Stimulated activated CD4-positive, alpha-beta T cell treated with anti-CD3 and anti-CD28 coated beads, TNF-alpha, amount 100 ng/mL, for 1 hour (primary cell): ENCODE results near the gene XNDC1N.
"Not testable (repeated sequence)": the region's sequence is repeated elsewhere in the genome, so short reads cannot be mapped to it uniquely, and the experiment has no call there.

ENCODE experiments used
- DNase-seq, 3 donors: peaks; one replicate each; pipeline ENCODE4 v3.0.0-alpha.2; 2020; ENCODE audit warnings: low read depth in 3 of 3, low spot score in 1 of 3

XNDC1N gene

DNA sequence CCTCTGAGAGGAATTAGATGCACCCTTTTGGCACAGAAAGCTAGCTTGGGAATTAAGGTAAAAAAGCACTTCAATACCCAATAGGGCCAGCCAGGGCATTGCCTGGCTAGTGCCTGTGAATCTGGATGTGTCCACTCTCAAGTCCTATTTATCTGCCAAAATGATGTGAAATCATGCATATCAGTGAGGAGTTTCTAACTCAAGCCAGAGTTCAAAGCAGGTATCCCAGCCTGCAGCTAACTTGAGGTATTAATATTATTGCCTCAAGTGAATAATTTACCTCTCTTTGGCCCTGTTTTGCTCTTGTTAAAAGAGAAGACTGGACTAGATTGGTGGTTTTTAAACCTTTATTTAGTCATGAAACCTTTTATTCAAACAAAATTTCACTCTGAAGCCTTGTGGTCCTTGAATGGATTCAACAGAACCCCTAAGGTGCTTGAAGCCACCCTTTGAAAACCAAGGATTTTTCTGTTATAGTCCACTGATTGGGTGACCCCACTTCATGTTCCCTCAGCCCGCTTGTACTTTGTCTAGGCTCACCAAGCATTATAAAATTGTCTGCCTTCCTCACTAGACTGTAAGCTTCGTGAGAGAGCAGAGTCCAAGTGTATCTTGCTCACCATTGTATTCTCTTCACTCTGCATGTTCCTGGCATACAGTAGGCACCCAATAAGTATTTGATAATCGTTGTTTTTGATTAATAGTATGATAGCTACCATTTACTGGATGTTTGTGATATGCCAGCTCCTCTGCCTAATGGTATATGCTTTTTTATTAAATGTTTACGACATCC, 4.9 kb upstream of the XNDC1N start:
- no peak for DNase-seq

DNA sequence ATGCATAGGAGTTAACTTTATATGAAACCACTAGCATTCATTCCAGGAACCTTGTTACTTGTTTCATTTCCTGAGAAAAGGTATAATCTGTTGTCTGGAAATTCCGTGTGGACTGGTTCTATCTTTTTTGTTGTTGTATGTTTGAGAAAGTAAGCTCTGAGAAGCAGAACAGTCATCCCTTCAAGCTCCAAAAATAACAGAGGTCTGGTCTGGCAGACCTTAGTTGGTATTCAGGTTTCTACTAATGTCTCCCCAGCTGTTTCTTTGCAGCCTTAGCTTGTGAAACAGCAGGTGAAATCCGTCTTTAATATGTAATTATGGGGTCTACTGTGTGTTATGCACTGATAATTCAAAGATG, 2.8 kb upstream of the XNDC1N start:
- no peak for DNase-seq

DNA sequence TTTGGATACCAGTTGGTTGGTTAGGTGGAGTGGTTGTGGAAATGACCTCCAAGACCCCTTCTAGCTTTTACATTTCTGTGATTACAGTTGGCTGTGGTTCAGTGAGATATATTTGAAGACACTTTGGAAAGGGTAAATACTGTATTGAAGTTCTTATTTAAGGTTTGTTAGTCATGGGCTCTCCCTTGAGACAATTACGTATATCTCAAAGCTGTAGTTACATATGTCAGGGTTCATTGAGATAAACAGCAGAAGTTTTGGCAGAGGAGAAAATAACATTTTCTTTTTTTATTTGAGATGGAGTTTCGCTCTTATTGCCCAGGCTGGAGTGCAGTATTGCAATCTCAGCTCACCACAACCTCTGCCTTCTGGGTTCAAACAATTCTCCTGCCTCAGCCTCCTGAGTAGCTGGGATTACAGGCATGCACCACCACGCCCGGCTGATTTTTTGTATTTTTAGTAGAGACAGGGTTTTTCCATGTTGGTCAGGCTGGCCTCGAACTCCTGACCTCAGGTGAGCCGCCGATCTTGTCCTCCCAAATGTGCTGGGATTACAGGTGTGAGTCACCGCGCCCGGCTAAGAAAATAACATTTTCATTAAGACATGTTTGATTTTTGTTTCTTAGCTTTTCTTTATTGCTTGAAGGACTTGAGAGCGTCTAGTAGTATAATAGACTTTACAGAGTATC, 2.3 kb upstream of the XNDC1N start:
- no peak for DNase-seq

DNA sequence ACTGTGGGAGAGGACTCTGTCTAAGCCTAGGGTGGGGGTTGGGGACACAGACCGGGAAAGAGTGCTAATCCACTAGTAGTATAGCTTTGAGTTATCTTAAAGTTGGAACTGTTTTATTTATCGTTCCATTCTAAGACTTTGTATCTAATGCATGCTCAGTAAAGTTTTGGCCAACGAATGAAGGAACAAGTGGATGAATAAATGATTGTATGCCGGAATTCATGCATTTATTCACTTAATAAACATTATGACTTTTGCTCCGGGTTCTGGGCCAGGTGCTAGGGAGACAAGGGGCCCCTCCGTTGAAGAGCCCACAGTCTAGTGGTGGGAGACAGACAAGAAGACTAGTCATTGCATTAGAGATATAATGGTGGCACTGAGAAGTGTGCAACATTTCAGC, 1.1 kb upstream of the XNDC1N start:
- no peak for DNase-seq

DNA sequence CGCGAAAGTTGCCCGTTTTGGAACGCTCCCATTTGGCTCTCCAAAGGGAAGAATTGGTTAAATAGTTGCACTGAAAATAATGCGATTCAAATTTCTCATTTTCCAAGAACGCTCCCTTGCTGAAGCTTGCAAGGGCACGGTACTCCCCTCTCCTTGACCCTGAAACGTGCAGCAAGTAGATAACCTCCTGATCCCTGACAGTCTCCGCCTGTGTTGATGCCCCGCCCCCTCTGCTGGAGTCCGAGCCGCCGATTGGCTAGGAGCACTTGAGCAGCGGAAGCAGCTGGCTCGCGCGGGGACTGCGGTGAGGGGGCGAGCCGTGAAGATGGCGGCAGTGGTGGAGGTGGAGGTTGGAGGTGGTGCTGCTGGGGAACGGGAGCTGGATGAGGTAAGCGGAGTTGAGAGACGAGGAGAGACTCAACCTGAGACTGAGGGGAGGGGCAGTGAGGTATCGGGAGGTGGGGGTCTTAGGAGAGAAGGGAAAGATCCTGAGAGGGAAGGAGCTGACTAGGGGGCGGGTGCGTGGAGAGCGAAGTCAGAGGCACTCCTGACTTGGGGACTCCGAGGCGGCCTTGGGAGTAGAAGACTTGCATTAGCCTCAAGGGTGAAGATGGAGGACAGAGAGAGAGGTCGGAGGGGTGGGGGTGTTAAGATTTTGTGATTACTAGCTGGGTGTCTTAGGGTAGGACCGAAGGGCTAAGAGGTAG, 496 bp upstream of the XNDC1N start, which contains the start of gene RNF121:
Gene RNF121, plus strand, starts transcription at position 310 of the 707 bp plus-strand sequence. Its CDS starts 16 bp downstream, at position 326.
- peak; percentile 88 to 94 (median 89) for DNase-seq

DNA sequence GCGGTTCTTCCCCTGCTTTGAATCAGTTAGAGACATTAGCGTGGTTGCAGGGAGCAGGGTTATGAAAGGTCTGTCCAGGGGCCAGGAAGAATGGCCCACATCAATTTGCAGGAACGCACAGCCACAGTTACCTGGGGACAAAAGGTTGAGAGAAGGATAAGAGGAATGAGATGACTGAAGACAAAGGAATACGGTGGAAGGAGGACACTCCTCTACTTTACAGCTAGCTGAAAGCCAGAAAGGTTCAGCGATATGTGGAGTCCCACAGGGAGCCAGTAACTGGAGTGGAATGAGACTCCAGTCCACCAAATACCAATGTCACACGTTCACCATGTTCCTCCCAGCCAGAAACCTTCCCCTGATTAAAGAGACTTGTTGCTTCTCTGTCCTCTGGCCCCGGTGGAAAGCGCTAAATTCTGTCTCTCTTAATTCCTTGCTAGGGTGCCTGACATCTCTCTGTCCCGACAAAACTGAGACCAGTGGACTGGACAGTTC, 10.7 kb downstream of the XNDC1N start:
- DNase-seq = no peak

DNA sequence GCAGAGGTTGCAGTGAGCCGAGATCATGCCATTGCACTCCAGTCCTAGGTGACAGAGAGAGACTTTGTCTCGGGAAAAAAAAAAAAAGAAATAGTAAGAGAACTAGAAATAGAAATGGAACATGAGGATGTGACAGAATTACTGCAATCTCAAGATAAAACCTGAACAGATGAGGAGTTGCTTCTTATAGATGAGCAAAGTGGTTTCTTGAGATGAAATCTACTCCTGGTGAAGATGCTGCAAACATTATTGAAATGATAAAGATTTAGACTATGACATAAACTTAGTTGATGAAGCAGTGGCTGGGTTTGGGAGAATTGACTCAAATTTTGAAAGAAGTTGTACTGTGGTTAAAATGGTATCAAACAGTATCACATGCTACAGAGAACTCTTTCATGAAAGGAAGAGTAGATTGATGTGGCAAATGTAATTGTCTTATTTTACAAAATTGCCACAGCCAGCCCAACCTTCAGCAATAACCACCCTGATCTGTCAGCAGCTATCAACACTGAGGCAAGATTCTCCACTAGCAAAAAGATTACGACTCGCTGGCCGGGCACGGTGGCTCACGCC, 13.7 kb downstream of the XNDC1N start:
- no peak for DNase-seq

DNA sequence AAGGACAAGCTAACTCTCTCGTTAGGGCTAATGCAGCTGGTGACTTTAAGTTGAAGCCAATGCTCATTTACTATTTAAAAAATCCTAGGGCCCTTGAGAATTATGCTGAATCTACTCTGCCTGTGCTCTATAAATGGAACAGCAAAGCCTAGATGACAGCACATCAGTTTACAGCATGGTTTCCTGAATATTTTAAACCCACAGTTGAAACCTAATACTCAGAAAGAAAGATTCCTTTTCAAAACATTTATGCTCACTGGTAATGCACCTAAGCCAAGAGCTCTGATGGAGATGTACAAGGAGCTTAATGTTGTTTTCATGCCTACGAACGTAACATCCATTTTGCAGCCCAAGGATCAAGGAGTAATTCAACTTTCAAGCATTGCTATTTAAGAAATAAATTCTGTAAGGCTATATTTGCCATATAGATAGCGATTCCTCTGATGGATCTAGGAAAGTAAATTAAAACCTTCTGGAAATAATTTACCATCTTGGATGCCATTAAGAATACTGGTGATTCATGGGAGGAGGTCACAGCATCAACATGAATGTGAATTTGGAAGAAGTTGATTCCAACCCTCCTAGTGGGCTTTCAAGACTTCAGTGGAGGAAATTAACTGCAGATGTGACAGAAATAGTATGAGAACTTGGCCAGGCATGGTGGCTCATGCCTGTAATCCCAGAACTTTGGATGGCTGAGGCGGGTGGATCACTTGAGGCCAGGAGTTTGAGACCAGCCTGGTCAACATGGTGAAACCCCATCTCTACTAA, 14.5 kb downstream of the XNDC1N start:
- no peak for DNase-seq

DNA sequence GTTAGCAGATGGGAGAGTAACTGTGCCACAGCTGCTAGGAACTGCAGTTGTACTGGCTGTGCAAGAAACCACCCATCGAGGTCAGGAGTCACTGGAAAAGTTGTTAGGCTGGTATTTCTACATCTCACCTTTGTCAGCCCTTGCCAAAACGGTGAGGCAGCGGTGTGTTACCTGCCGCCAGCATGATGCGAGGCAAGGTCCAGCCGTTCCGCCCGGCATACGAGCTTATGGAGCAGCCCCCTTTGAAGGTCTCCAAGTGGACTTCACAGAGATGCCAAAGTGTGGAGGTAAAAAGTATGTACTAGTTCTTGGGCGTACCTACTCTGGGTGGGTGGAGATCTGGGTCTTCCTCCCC, 16.4 kb downstream of the XNDC1N start:
- DNase-seq = not testable (repeated sequence)

DNA sequence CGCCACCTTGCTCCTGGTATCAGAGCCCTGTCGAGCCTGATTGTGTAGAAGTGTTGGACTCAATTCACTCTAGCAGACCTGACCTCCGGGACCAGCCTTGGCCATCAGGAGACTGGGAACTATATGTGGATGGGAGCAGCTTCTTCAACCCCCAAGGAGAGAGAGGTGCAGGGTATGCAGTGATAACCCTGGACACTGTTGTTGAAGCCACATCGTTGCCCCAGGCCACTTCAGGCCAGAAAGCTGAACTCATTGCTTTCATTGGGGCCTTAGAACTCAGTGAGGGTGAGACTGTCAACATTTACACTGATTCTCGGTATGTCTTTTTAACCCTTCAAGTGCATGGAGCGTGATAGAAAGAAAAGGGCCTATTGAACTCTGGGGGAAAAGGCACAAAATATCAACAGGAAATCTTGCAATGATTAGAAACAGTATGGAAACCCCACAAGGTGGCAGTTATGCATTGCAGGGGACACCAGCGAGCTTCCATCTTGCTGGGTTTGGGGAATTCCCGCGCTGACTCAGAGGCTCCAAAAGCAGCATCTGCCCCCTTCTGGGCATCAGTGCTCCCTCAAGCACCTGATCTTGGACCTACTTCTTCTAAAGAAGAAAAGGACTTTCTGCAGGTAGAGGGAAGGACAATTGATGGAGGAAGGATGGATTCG, 16.9 kb downstream of the XNDC1N start:
- peak in 1 of 3 donors; percentile 61 for DNase-seq

DNA sequence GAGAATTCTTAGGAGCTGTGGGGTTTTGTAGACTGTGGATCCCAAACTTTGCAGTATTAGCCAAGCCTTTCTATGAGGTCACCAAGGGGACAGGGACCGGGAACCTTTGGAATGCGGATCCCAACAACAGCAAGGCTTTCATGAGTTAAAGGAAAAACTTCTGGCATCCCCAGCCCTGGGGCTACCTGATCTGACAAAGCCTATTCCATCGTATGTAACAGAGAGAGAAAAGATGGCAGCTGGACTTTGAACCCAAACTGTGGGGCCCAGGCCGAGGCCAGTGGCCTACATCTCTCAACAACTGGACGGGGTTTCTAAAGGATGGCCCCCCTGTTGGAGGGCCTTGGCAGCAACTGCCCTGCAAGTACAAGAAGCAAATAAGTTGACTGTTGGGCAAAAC, 17.6 kb downstream of the XNDC1N start:
- DNase-seq = not testable (repeated sequence)

DNA sequence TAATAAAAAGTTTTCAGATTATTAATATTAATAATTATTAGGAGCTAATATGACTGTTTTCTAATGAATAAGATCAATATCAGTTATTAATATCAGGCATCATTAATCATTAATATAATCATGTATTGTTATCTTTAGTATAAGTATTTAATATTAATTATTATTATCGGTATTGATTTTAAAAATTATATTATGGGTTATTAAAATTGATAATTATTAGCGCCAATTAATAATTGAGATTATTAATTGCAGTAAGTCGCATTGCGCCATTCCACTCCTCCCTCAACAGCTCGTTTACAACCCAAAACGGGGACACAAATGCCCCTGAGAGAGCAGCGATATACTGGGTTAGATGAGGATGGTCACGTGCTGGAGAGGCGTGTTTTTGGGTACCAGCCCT, 20.2 kb downstream of the XNDC1N start:
- DNase-seq = no peak

DNA sequence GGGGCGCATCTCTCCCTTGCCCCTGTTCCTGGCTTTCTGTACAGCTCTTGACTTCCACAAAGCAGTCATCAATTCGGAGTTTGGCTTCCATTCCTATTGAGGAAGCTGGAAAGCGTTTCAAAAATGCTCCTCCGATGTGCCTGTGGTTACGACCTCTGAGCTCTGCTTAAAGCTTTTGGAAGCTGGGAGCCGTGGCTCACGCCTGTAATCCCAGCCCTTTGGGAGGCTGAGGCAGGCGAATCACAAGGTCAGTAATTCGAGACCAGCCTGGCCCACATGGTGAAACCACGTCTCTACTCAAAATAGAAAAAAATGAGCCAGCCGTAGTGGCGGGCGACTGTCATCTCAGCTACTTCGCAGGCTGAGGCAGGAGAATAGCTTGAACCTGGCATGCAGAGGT, 27.3 kb downstream of the XNDC1N start:
- not testable (repeated sequence) for DNase-seq

DNA sequence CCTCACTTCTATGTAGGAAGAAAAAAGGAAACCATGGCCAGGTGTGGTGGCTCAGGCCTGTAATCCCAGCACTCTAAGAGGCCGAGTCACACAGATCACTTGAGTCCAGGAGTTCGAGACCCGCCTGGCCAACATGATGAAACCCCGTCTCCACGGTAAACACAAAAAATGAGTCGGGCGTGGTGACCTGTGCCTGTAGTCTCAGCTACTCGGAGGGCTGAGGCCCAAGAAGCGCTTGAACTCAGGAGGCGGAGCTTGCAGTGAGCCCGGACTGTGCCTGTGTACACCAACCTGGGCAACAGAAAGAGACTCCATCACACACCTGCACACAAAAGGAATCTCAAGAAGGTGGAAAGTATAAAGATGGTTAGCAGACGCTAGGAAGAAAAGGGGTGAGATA, 32.4 kb downstream of the XNDC1N start:
- DNase-seq = no peak

DNA sequence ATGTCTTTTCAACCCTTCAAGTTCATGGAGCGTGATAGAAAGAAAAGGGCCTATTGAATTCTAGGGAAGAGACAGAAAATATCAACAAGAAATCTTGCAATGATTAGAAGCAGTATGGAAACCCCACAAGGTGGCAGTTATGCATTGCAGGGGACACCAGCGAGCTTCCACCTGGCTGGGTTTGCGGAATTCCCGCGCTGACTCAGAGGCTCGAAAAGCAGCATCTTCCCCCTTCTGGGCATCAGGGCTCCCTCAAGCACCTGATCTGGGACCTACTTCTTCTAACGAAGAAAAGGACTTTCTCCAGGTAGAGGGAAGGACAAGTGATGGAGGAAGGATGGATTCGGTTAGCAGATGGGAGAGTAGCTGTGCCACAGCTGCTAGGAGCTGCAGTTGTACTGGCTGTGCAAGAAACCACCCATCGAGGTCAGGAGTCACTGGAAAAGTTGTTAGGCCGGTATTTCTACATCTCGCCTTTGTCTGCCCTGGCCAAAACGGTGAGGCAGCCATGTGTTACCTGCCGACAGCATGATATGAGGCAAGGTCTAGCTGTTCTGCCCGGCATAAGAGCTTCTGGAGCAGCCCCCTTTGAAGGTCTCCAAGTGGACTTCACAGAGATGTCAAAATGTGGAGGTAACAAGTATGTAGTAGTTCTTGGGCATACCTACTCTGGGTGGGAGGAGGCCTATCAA, 39.1 kb downstream of the XNDC1N start:
- DNase-seq = not testable (repeated sequence)

DNA sequence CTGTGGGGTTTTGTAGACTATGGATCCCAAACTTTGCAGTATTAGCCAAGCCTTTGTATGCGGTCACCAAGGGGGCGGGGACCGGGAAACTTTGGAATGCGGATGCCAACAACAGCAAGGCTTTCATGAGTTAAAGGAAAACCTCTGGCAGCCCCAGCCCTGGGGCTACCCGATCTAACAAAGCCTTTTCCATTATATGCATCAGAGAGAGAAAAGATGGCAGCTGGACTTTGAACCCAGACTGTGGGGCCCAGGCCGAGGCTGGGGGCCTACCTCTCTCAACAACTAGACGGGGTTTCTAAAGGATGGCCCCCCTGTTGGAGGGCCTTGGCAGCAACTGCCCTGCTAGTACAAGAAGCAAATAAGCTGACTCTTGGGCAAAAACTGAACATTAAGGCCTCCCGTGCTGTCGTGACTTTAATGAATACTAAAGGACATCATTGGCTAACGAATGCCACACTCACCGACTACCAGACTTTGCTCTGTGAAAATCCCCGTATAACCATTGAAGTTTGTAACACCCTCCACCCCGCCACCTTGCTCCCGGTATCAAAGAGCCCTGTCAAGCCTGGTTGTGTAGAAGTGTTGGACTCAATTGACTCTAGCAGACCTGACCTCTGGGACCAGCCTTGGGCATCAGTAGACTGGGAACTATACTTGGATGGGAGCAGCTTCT, 39.9 kb downstream of the XNDC1N start:
- DNase-seq = not testable (repeated sequence)

DNA sequence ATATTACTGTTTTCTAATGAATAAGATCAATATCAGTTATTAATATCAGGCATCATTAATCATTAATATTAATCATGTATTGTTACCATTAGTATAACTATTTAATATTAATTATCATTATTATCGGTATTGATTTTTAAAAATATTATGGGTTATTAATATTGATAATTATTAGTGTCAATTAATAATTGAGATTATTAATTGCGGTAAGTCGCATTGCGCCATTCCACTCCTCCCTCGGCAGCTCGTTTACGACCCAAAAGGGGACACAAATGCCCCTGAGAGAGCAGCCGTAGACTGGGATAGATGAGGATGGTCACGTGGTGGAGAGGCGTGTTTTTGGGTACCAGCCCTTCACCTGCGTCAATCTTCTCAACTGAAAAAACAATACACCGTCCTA, 42.6 kb downstream of the XNDC1N start:
- not testable (repeated sequence) for DNase-seq
